GM12865 (cell line): Measurements from ENCODE around the gene LRRK1.
A peak's percentile ranks its signal among the peaks of the same experiment; 100 is the strongest.

Experiments used
- DNase-seq: peaks from one replicate; pipeline ENCODE4 v3.0.0; 2010; ENCODE audit warnings: low read depth
- H3K4me3 ChIP-seq: 2 replicates; pipeline ENCODE4 v1.5.1; 2011; ENCODE audit warnings: mild to moderate bottlenecking, low read depth, low read length, control low read depth
- TF ChIP-seq, protein P1 (sequence below): IDR thresholded peaks from 2 replicates; pipeline ENCODE4 v1.5.1; 2011; ENCODE audit warnings: low read length, control low read depth, low read depth, inconsistent platforms; ENCODE audit not compliant: insufficient read depth; ENCODE audit errors: missing control alignments

LRRK1 gene

DNA sequence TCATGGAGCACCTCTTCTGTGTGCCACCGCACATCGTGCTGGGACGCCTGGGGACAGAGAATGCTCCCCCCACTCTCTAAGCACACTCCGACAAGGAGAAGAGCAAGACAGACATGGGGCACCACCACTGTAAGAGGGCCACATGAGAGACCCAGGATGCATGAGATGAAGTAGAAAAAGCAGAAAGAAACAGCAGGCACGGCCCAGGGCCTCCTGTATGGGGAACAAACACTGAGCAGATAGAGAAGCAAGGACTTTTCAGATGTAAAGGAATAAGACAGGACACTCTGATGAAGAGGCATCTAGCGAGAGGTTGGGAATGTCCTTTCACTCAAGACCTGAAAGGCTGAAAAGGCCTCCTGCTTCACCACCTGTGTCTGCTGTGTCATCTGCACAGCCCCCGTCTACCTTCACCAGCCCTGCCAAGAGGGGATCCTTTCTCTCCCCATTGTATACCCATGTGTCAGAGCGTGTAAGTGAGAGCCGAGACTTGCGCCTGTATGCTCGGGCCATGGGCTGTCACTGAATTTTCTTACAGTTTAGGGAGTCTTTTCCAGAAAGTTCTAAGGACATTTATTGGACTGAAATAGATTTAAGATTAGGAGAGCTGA, 125.6 kb downstream of the LRRK1 start:
- DNase-seq: no peak
- TF ChIP-seq, protein P1, sequence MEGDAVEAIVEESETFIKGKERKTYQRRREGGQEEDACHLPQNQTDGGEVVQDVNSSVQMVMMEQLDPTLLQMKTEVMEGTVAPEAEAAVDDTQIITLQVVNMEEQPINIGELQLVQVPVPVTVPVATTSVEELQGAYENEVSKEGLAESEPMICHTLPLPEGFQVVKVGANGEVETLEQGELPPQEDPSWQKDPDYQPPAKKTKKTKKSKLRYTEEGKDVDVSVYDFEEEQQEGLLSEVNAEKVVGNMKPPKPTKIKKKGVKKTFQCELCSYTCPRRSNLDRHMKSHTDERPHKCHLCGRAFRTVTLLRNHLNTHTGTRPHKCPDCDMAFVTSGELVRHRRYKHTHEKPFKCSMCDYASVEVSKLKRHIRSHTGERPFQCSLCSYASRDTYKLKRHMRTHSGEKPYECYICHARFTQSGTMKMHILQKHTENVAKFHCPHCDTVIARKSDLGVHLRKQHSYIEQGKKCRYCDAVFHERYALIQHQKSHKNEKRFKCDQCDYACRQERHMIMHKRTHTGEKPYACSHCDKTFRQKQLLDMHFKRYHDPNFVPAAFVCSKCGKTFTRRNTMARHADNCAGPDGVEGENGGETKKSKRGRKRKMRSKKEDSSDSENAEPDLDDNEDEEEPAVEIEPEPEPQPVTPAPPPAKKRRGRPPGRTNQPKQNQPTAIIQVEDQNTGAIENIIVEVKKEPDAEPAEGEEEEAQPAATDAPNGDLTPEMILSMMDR: no peak
- no peak overlapping the region for H3K4me3 ChIP-seq

DNA sequence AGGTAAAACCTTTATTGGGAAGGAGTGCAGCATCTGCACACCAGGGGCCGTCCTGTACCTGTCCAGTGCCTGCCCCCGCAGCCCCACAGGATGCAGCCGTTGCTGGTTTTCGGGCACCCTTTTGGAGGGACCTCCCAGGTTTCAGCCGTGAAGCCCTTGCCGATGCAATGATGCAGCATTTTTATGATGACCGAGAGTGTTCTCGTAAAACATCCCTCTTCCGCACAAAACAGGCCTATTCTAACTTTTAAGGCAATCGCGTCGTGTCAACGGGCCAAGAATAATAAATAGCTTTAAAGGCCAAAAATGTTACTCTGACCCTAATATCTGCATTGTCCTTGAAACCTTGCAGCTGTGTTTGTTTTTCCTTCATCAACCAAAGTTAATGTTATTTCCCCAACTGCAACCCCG, 126.1 kb downstream of the LRRK1 start:
- TF ChIP-seq, protein P1: no peak
- DNase-seq: no peak
- H3K4me3 ChIP-seq: no peak overlapping the region

DNA sequence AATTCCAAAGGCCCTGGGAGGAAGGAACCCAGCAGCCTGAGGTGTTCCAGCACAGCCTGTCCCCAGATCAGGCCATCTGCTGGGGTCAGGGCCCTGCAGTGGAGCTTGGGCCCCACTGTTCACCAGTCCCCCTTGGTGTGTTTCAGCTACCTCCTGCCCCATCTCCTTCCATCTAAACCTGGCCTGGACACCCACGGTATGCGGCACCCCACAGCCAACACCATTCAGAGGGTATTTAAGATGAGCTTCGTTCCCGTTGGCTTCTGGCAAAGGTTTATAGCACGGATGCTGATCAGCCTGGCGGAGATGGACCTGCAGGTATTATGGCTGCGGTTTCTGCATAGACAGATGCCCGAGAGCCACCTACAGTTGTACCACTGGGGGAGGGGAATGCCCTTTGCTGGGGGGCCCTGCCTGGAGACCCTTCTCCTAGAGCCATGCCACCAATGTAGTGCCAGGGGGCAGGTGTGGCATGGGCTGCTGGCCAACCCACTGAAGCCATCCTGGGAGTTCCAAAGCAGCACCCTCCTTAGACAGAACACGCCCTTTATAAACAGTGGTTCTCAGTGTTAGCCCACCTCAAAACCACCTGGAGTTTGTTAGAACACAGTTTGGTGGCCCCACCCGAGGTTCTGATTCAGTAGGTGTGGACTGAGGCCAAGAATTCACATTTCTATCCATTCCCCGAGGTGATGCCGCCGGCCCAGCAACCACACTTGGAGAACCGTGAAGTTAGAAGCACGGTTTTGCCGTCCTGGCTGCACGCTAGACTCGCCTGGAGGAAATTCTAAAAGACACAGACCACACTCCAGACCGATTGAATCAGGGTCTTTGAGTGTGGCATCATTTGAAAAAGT, 126.9 kb downstream of the LRRK1 start:
- TF ChIP-seq, protein P1: no peak
- DNase-seq: no peak
- H3K4me3 ChIP-seq: no peak overlapping the region

- peak; percentile 47 for DNase-seq
- TF ChIP-seq, protein P1: no peak
- H3K4me3 ChIP-seq: no peak overlapping the region
Observed at GRCh38 chr15:101046826-101047225, 127.7 kb downstream of the LRRK1 start.

DNA sequence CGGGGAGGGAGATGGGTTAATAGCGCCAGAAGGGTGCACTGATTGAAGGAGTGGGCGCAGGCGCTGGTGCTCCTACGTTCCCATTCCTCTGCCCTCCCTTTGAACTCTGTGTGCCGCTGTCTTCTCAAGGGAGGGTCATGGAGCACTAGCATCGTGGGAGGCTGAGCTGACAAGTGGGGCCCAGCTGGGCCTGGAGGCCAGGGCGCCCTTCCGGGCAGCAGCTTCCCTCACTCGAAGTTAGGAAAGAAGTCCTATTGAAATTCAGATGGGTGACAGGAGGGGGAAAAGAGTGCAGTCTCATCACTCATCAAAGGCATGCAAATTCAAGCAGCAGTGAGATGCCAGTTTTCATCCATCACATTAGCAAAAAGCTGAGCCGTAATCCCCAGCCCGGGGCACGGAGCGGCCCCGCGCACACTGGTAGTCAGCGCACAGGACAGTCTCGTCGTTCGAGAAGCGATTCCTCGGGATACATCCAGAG, 128.2 kb downstream of the LRRK1 start:
- TF ChIP-seq, protein P1: no peak
- DNase-seq: no peak
- H3K4me3 ChIP-seq: no peak overlapping the region

DNA sequence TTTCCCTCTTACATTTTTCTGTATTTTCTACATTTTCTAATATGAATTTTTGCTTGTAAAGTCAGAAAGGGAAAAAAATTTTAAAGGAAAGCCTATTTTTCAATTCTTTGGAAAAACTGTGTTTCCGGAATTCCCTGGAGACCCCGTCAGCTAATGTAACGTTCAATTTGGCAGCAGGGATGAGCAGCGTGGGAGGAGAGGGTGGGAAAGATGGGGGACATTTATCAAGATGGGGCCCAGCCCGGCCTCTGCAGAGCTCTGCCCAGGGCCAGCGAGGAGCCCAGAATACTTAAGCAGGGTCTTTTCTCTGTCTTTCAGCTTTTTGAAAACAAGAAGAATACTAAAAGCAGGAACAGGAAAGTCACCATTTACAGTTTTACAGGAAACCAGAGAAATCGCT, 129.0 kb downstream of the LRRK1 start:
- no peak overlapping the region for H3K4me3 ChIP-seq
- TF ChIP-seq, protein P1: no peak
- no peak for DNase-seq
